Fibroblast of the aortic adventitia (primary cell): ENCODE data around the gene B3GNT5. TPM values are rescaled to one million over a fixed set of nuclear protein-coding genes. Genes with fewer than 3 reads are reported as not detected.

Experiments used
- DNase-seq: peaks from one replicate; pipeline ENCODE4 v3.0.0-alpha.2; 2010; ENCODE audit warnings: low read depth
- H3K4me3 ChIP-seq: 2 replicates; pipeline ENCODE4 v1.5.1; 2011; ENCODE audit warnings: low read depth, mild to moderate bottlenecking, control low read depth, low read length, moderate library complexity
- CTCF ChIP-seq: IDR thresholded peaks from 2 replicates; pipeline ENCODE4 v1.5.1; 2011; ENCODE audit warnings: mild to moderate bottlenecking, low read length, control low read depth, inconsistent platforms; ENCODE audit not compliant: insufficient read depth
- total RNA-seq: library from RNA; depleted of rRNA; stranded (reverse); fragments of >200 nt; gene quantifications from 2 replicates; pipeline ENCODE4 v1.2.3, GENCODE V29; 2012; ENCODE audit warnings: low replicate concordance

The B3GNT5 gene
- total RNA-seq, 1 donor, result 4.7 TPM

- no peak for DNase-seq
- no peak for TF ChIP-seq CTCF
- no peak overlapping the region for H3K4me3 ChIP-seq
Measured at GRCh38 chr3:183301937-183302580, 49.0 kb downstream of the B3GNT5 start.

- H3K4me3 ChIP-seq, result no peak overlapping the region
- no peak for TF ChIP-seq CTCF
- DNase-seq, result no peak
Measured at GRCh38 chr3:183303690-183304089, 50.6 kb downstream of the B3GNT5 start.

GRCh38 chr3:183306798-183307671 is 54.0 kb downstream of the B3GNT5 start:
- no peak overlapping the region for H3K4me3 ChIP-seq
- DNase-seq, result peak; percentile 59
- TF ChIP-seq CTCF, result no peak

GRCh38 chr3:183307749-183308148 is 54.7 kb downstream of the B3GNT5 start:
- no peak overlapping the region for H3K4me3 ChIP-seq
- TF ChIP-seq CTCF, result no peak
- DNase-seq, result no peak

- no peak for TF ChIP-seq CTCF
- H3K4me3 ChIP-seq, result no peak overlapping the region
- no peak for DNase-seq
Measured at GRCh38 chr3:183308751-183309150, 55.7 kb downstream of the B3GNT5 start.

- TF ChIP-seq CTCF, result no peak
- DNase-seq, result no peak
- no peak overlapping the region for H3K4me3 ChIP-seq
Measured at GRCh38 chr3:183309276-183309675, 56.2 kb downstream of the B3GNT5 start.
